ENCODE results near the gene DAGLA. TPM values are rescaled to one million over a fixed set of nuclear protein-coding genes. Genes with fewer than 3 reads are reported as not detected.

DAGLA gene
- total RNA-seq, 1 donor from 2014 or later: 5.5 TPM

DNA sequence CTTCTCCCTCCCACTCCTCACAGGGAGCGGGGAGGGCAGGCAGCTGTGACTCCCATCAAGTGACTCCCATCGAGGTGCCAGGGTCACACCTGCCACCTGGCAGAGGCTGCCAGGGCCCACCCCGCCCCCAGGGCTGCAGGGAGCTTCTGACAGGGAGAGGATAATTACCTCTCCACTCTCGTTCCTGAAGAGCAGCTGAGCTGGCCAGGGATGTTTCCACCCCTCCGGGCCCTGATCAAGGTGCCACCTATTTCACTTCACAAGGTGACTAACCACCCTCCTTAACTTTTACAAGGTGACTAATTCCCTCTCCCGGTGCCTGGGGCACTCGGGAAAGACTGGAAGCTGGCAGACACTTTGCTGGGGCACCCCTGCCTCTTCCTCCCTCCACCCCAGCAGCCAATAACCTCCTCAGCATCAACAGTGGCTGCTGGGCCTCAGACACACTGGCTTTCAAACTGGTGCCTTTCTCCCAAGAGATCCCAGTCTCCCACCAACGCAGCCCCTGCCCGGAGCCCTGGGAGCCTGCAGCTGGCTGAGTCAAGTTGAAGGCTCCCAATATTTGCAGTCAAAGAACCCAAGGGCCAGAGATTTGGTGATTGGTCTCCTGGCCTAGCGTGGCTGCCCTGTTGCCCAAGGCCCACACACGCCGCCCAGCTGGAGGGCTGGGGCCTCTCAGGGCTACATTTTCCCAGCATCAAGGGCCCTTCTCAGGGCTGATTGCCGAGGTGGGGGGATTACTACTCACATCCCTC is 50.2 kb downstream of the DAGLA start:
- no peak for DNase-seq

DNA sequence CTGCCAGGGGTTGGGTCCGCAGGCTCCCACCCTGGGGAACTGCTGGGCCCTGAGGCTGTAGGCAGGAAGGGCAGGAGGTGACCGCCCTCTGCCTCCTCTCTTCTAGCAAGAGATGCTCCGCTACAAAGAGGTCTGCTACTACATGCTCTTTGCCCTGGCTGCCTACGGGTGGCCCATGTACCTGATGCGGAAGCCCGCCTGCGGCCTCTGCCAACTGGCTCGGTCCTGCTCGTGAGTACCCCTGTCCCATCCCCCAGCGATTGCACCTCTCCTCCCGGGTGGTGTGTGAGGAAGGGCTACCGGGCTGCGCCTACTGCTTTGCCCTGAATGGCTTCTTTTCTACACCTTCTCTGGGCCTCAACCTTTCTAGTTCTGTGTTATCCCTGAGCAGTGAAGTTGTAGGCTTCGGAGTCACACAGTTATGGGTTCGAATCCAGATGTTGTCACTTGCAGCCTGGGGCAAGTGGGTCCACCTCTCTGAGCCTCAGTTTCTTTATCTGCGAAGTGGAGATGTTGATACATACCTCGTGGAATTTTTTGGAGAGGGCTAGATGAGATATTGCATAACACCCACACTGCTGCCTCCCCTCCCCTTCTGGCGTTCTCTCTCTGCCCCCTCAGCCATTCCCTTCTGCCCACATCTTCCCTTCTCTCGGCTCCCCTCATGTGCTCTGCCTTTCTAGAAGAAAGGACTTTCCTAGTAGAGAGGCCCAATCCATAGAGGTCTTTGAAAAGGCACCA is 51.2 kb downstream of the DAGLA start:
- no peak for DNase-seq

DNA sequence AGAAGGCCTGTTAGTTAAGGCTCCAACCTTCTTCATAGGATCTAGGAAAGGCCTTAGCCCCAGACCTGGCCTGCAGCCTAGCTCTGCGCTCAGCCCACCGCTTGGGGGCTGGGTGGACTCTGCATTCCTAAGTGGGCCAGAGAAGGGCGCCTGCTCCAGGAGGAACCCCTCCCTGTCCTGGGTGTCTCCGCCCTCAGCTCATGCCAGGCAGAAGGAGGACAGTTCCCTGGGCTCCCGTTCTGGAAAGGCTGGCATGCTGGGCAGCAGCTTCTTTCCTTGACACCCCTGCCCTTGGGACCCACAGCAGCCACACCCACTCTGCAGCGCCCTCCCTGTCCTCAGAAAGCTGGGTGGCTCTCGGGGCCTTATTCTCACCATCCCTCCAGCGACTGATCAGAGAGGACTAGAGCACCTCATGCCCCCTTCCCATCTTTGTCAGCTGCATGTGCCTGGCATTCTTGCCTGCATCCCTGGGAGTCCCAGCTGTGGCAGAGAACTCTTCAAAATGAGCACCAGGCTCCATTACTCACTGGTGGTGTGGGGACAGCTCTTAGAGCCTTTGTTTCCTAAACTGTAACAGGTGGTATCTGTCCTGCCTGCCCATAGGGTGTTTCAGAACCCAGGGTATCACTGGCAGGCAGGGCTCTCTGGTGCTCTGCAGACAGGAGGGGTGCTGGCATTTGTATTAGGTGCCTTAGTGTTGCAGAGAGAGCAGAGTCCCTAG is 51.9 kb downstream of the DAGLA start:
- no peak for DNase-seq

DNA sequence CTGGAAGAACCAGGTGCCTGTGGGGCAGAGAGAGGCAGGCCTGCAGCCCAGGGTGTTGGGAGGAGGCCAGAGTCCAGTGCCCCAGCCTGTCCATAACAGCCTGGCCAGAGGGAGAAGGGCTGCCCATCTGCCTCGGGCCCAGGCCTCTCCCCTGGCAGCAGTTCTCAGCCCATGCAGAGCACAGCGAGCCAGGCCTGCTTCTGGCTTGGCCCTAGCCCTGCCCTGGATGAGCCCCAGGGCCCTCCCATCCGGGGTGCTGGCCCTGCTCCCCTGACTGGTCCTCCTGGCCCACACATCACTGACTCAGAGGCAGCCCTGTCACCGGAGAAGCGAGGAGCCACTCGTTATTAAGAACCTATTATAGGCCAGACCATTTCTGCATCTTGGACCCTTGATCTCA is 52.5 kb downstream of the DAGLA start:
- no peak for DNase-seq

DNA sequence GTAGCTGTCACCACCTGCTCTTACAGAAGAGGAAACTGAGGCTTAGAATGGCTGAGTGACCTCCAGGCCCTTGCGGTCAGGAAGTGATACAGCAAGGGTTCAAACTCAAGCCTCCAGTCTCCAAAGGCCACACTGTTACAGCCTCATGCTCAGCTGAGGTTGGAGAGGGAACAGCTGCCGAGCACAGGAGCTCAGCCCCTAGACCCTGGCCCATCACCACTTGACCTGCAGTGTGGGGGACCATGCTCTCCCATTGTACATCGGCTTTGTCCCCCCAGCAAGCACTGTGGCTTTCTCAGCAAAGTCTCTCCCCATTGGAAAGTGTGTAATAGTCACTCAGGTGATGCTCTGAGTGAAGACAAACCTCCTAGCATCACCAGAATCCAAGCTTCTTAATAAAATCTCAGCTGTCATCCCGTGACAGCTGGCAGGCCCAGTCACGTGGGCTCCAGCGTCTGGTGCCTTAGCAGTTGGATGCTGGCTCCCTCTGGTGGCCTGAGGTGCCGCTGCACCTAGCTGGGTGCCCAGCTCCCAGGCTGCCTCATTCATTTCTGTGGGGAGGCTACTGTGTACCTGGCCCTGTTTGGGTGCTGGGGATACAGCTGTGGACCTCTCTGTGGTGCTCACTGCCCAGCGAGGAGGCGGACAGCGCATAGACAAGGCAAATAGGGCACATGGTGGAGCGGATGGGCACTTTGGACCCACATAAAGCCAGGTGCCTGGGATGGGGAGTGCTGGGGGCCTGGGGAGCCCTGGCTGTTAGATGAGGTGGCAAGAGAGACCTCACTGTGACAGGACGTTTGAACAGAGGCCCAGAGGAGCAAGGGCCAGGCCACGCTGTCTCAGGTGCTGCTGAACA is 53.2 kb downstream of the DAGLA start:
- DNase-seq: peak; percentile 81

DNA sequence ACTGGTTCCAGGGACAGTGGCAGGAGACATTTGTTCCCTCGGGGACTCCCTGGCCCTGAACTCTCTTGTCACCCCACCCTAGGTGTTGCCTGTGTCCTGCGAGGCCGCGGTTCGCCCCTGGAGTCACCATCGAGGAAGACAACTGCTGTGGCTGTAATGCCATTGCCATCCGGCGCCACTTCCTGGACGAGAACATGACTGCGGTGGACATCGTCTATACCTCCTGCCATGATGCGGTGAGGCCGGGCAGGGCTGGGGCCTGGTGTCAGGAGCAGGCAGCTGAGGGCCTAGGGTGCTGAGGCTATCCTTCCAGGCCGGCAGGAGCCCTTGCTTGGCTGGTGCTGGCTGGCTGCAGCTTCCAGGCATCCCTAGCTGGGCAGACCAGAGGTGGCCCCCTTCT is 54.6 kb downstream of the DAGLA start:
- DNase-seq: no peak

DNA sequence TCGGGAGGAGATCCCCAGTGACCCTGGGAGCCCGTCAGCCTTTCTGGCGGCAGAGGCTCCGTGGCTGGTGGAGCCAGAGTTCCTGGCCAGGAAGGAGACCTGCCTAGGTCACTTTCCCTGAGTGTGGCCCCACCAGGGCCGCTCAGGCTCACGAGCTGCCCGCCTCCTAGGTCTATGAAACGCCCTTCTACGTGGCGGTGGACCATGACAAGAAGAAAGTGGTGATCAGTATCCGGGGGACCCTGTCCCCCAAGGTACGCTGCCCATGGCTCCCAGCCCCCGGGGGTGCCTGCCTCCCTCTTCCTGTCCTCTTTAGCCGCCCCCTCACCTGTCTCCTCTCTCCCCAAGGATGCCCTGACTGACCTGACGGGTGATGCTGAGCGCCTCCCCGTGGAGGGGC is 55.2 kb downstream of the DAGLA start:
- DNase-seq: no peak

DNA sequence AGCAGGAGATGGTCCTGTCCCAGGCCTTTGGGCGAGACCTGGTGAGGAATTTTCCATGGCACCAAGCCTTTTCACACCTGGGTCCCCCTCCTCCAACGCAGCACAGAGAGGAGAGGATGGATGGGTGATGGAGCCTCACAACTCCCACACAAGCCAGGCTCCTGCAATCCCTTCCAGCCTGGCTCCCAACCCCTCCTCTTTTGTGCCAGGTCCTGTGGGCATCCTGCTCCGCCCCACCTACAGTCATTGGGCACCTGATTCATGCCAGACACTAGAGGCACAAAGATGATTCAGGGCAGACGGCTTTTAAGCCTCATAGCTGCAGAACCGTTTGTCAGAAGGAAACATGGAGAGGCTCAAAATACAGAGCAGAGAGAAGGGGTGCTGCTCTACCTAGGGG is 56.1 kb downstream of the DAGLA start:
- peak; percentile 62 for DNase-seq

DNA sequence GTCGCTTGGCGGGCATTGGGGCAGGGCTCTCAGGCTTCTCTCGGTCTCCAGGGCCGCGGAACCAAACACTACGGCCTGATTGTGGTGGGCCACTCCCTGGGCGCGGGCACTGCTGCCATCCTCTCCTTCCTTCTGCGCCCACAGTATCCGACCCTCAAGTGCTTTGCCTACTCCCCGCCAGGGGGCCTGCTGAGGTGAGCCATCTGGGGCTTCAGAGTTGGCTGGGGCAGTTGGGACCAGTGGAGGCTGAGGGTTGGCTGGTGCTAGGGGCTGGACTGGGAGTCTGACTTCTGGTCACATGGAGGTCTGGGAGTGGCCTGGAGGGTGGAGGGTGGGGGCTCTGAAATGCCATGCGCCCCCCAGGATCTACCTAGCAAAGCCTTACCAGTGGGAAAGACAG is 56.9 kb downstream of the DAGLA start:
- no peak for DNase-seq

DNA sequence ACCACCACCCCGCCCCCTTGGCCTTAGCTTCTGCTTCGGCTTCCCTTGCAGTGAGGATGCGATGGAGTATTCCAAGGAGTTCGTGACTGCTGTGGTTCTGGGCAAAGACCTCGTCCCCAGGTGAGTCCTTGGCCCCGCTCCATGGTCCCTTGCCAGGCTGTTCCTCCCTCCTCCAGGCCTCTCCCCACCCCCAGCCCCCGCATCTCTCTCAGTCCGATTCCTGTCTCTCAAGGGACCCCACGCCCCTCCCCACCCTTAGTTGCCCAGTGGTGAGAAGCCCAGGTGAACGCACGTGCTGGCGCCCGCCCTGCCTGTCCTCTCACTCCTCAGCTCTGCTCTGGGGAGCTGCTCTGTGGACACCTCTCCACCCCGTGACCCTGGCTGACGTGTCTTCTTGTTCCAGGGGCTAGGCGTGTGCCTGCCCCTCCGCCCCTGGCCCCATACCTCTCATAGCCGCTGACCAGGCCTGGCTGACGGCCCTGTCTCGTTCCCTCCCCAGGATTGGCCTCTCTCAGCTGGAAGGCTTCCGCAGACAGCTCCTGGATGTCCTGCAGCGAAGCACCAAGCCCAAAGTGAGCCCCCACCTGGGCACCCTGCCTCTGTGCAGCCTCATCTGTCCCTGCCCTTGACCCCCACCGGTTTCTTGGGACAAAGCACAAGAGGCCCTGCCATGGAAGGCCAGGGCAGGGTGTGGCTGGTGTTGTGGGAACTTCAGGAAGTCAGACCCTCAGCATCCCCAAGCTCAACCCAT is 57.6 kb downstream of the DAGLA start:
- no peak for DNase-seq

DNA sequence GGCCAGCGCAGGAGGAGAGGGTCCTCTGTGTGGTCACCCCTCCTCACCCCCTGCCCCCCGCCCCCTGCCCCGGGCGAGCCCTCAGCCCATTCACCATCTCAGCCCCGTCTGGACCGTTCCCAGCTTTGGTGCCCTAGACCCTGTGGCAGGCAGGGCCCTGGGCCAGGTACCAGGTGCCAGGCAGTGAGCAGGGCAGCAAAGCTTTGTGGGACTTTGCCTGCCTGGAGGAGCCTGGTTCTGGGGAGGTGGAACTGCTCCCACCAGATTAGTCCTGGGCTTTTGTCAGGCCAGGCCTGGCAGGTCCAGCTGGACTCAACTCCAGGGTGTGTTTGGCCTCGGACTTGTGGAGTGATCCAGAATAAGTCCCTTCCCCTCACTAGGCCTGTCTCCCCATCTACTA is 58.6 kb downstream of the DAGLA start:
- no peak for DNase-seq

DNA sequence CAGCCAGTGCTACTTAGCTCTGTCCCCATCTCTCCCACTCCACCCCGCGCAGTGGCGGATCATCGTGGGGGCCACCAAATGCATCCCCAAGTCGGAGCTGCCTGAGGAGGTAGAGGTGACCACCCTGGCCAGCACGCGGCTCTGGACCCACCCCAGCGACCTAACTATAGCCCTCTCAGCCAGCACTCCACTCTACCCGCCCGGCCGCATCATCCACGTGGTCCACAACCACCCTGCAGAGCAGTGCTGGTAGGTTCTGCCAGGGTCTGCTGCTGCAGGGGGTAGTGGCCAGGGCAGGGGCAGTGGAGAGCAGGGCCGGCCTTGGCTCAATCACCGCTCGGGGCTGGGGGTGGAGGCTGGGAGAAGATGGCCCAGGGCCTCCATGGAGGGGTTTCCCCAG is 59.2 kb downstream of the DAGLA start:
- no peak for DNase-seq

DNA sequence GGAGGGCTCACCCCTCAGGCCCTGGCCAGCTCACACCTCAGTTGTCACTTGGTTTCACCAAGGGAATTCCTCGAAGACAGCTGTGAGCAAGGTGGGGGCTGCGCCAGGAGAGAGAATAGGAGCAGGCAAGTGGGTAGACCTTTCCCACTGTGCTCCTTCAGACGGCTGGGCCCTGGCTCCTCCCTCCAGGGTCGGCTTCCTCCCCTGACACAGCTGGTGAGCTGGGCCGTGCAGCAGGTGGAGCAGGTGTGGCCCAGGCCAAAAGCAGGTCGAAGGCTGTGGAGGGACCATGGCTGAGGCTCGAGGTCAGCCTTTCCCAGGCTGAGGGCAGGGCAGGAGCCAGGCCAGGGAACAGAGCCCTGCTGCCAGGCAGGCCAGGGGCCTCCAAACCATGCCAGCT is 59.8 kb downstream of the DAGLA start:
- no peak for DNase-seq

DNA sequence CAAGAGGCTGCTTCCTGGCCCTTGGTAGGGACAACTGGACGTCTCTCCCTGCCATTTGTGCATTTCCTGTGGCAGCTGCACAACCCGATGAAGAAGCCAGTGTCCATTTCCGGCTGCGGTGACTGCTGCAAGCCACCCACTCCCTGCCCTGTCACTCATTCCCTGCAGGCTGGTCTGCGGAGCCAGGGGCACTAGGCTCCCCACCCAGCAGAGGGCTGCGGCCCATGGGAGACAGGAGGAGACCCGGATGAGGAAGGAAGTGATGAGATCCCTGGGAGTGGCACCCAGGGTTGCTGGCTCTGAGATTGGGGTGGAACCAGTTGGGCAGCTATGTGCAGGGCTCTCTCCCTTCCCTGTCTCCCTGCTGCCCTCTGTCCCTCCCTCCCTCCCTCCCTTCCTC is 62.2 kb downstream of the DAGLA start:
- no peak for DNase-seq

DNA sequence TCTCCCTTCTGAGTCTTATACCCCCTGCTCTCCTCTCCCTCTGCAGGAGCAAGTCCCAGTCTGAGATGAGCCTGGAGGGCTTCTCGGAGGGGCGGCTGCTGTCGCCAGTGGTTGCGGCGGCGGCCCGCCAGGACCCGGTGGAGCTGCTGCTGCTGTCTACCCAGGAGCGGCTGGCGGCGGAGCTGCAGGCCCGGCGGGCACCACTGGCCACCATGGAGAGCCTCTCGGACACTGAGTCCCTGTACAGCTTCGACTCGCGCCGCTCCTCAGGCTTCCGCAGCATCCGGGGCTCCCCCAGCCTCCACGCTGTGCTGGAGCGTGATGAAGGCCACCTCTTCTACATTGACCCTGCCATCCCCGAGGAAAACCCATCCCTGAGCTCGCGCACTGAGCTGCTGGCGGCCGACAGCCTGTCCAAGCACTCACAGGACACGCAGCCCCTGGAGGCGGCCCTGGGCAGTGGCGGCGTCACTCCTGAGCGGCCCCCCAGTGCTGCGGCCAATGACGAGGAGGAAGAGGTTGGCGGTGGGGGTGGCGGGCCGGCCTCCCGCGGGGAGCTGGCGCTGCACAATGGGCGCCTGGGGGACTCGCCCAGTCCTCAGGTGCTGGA is 63.4 kb downstream of the DAGLA start:
- no peak for DNase-seq

DNA sequence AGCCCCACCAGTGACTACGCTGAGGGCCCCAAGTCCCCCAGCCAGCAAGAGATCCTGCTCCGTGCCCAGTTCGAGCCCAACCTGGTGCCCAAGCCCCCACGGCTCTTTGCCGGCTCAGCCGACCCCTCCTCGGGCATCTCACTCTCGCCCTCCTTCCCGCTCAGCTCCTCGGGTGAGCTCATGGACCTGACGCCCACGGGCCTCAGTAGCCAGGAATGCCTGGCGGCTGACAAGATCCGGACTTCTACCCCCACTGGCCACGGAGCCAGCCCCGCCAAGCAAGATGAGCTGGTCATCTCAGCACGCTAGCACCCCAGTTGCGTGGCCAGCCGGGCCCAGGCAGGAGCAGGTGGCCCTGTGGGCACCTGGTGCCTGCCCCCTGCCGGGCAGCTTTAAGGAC is 64.0 kb downstream of the DAGLA start:
- DNase-seq: no peak

DNA sequence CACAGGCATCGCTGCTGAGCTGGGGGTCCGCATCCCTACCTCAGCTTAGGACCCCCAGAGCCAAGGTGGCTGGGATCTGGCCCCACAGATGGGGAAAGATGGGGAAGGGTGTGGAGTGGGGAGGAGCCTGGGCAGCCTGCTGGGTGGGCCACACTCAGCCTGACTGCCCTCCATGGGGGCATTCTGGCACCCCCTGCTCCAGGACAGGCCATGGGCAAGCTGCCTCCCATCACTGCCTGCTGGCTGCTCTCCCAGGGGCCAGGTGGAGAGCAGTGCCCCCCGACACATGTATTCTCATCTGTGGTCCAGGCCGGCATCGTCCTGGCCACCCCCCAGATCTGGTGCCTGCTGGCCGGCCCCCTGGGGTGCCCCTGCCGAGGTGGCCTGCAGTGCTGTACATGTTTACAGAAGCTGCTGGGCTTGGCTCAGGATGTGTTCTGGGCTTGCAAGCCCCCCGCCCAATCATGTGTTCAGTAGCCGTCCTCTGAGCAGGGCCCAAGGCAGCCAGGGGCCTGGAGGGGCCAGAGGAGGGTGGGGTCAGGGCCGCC is 64.5 kb downstream of the DAGLA start:
- no peak for DNase-seq

DNA sequence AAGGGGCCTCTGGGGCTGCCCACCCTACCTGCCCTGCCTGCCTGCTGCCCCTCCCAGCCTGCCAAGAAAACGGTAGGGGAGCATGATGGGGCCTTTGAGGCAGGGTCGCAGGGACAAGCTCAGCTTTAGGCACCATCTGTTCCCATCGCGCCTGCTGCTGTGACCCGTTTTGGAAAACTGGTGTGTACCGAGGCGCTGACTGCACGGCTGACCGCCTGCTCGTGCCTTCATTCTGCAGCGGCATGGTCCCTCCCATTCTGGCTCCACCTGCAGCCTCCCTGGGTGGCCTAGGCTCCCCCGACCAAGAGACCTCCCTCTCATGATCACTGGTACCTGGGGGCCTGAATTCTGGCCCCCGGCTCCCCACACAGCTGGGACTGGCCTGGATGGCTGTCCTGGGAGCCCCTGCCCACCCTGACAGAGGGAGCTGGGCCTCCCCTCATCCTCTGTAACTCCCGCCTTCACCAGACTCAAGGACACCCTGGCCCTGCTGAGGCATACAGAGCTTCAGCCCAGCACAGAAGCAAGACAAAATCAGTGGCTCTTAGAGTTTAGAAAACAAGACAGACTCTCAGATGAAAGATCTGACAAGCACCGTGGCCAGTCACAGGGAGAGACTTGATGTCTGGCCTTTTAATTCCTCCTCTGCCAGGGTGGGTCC is 65.7 kb downstream of the DAGLA start:
- no peak for DNase-seq

DNA sequence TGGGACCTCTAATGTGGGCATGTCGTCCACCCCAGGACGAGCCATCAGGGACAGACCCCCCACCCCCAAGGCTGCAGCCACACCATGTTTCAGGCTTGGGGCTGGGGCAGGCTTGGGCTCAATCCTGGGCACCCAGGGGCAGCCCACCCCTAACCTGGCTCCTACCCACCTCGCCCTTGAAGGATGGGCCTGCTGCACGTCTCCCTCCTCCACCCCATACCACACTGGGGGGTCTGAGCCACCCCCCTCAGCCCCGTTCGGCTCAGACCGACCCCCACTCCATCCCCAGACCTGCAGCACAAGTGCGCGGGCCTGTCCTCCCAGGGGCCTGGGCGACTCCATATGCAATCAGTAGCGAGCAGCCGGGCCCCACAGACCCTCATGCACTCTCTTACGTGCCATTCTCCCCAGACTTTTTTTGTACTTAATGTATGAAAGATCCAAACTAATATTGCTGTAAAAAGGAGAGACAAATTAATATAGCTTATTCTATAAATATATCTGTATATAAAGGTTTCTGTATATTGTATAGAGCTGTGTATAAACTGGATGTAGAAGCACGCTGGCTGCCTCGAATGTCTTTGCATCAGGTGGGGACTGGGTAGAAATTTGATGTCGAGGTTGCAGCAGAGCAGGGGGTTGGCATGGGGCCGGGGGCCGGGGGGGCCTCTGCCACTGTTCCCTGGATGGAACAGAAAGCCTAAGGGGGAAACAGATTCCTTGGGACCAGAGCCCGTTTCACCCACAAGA is 66.4 kb downstream of the DAGLA start:
- DNase-seq: no peak
